Effector memory CD8-positive, alpha-beta T cell (primary cell): ENCODE measurements around the gene MBNL2.
A peak's percentile ranks its signal among the peaks of the same experiment; 100 is the strongest.

Experiments used
- ATAC-seq: fragments of 150-1000 bp; cut with Tn5 transposase; replicated peaks from 2 replicates; pipeline ENCODE4 v1.10.0; 2021; ENCODE audit warnings: mild to moderate bottlenecking, moderate library complexity
- DNase-seq, 3 experiments: peaks; one replicate each; pipeline ENCODE4 v3.0.0; 2021
- H3K27ac Mint-ChIP-seq, 2 donors: one replicate each; pipeline ENCODE4 v1.8.0; 2022; ENCODE audit warnings: mild to moderate bottlenecking in 2 of 2, mixed read lengths in 2 of 2, moderate library complexity in 2 of 2
- H3K27me3 Mint-ChIP-seq, 2 donors: one replicate each; pipeline ENCODE4 v1.8.0; 2022; ENCODE audit warnings: mixed read lengths in 2 of 2
- H3K36me3 Mint-ChIP-seq: one replicate; pipeline ENCODE4 v1.8.0; 2022; ENCODE audit warnings: mild to moderate bottlenecking, moderate library complexity, mixed read lengths; ENCODE audit not compliant: insufficient read depth
- H3K4me1 Mint-ChIP-seq, 2 donors: one replicate each; pipeline ENCODE4 v1.8.0; 2022; ENCODE audit warnings: low read depth in 2 of 2, mixed read lengths in 2 of 2
- H3K4me3 Mint-ChIP-seq, 2 donors: one replicate each; pipeline ENCODE4 v1.8.0; 2022; ENCODE audit warnings: mild to moderate bottlenecking in 2 of 2, mixed read lengths in 2 of 2, moderate library complexity in 2 of 2
- H3K9me3 Mint-ChIP-seq, 2 donors: one replicate each; pipeline ENCODE4 v1.8.0; 2022; ENCODE audit warnings: mixed read lengths in 2 of 2

Gene MBNL2

DNA sequence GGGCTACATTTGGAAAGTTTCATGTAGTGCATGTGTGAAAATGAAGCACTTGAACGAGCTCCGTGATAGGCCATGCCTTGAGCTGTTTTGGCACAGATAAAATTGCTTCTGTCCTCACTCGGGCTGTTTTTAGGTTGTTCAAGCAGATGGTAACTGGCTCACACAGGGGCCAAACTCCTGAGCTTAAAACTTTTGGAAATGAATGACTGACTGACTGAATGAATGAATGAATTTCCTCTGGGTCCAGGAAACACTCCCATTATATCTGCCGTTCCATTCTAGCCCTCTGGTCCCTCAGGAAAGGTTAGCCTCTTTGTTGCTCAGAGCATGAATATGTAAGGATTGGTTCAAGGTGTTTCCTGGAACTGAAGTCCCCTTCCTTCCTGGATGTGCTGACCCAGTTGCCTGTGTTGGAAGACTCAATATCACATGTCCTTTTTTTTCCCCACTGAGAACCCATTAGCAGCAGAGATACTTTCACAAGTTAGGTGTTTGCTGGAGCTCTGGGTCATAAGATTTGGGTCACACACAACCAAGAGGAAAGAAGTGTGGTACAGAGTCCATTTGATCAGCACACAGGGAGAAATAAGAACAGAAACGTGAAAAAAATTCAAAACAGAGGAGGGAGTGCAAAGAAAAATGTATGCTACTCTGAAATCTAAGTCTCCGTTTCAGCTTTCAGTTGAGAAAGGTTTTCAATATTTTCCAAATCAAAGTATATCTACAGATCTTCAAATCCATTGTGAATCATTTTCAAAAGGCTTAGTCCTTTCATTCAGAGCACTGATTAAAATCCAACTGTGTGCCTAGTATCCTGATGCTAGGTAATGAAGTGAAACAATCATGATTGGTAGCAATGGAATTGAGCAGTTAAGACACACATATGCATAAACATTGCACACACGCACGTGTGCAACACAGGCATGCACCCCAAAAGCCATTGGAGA is 18.9 kb downstream of the MBNL2 start:
- ATAC-seq (no peak), DNase-seq (no peak)
- no peak overlapping the region for H3K4me3 Mint-ChIP-seq
- no peaks in the 10 kb centered on the region for H3K9me3 Mint-ChIP-seq
- H3K36me3 Mint-ChIP-seq: peaks cover 13% of the 10 kb centered on the region
- H3K27me3 Mint-ChIP-seq: no peaks in the 10 kb centered on the region
- H3K4me1 Mint-ChIP-seq: peaks cover 56 to 73% of the 10 kb centered on the region in 2 donors
- no peak overlapping the region for H3K27ac Mint-ChIP-seq

- H3K27ac Mint-ChIP-seq: no peak overlapping the region
- peaks cover 50 to 69% of the 10 kb centered on the region in 2 donors for H3K4me1 Mint-ChIP-seq
- H3K4me3 Mint-ChIP-seq: no peak overlapping the region
- DNase-seq: no peak
- H3K9me3 Mint-ChIP-seq: no peaks in the 10 kb centered on the region
- peaks cover 11% of the 10 kb centered on the region for H3K36me3 Mint-ChIP-seq
- H3K27me3 Mint-ChIP-seq: no peaks in the 10 kb centered on the region
- no peak for ATAC-seq
Observed at GRCh38 chr13:97241761-97242160, 19.6 kb downstream of the MBNL2 start.

DNA sequence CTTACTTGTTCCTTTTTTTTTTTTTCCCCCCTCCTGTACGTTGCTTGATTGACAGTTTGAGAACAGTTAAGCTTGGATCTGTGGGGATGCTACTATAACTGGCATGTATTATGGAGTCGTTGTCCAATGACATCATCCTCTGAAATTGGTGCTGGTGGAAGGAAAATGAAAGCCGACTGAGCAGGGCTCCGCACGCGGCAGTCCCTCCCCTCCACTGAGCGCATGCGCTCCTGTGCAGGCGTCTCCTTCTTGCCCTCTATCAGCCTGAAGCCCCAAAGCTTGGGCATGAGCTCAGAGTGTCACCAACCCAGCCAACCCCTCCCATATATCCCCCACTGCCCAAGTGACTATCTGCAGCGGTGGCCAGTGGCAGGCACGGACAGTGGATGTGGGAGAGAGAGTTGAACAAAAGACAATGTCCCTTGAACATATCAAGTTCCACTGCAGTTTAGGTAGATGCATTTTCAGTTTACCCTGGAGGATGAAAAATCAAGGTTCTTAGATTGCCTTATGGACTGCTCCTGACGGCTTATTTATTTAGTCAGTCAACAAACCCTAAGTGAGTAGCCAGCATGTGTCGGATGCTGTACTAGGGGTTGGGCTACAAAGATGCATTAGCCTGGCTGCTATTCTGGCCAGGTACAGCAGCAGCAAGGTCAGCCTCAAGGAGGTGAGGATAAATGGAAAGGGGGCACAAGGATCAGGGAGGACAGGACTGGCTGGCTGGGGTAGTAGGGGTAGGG is 20.8 kb downstream of the MBNL2 start:
- ATAC-seq (no peak), DNase-seq (no peak)
- no peak overlapping the region for H3K4me3 Mint-ChIP-seq
- peaks cover 11% of the 10 kb centered on the region for H3K36me3 Mint-ChIP-seq
- H3K27ac Mint-ChIP-seq: peak overlapping the region; percentile 8 to 49
- no peaks in the 10 kb centered on the region for H3K9me3 Mint-ChIP-seq
- peaks cover 42 to 67% of the 10 kb centered on the region in 2 donors for H3K4me1 Mint-ChIP-seq
- H3K27me3 Mint-ChIP-seq: no peaks in the 10 kb centered on the region

DNA sequence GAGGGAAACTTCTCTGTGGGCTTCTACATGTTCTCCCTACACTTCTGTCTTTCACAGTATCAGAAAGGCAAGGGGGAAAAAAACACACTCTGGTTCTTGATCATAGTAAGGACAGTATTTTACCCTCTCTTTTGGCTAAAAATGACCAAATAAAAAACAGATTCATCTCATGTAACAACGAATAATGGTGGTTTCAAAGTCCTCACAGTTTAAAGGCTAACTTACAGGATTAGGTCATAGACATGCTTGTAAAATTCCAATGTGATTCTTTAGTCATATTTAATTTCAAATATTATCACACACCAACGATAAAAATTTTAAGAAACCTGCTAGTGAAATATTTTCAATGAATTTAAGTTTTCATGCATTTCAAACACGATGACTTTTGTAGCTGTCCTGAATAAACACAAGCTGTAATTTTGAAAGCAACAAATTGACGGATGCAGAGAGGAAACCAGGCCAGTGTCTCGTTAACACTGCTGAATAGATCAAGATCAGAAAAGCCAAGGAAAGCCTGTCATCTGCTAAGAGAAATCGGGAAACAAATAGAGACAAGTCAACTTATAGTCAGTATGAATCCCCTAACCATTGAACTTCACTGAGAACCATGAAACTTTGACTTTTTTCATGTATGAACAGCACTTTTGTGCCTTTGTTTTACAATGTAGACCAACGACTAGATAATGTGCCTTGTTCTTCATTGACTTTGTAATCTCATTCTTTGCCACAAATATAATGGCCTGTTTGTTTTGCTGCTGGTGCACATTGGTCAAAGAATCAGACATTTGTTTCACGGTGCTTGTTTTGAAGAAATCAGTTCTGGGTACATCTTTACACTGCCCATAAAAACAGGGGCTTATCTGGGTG is 22.0 kb downstream of the MBNL2 start:
- Mint-ChIP-seq H3K9me3 (no peaks in the 10 kb centered on the region), H3K4me3 (no peak overlapping the region), H3K36me3 (peaks cover 11% of the 10 kb centered on the region), H3K27ac (no peak overlapping the region), H3K4me1 (peaks cover 30 to 55% of the 10 kb centered on the region in 2 donors), H3K27me3 (no peaks in the 10 kb centered on the region)
- no peak for ATAC-seq
- DNase-seq: no peak

DNA sequence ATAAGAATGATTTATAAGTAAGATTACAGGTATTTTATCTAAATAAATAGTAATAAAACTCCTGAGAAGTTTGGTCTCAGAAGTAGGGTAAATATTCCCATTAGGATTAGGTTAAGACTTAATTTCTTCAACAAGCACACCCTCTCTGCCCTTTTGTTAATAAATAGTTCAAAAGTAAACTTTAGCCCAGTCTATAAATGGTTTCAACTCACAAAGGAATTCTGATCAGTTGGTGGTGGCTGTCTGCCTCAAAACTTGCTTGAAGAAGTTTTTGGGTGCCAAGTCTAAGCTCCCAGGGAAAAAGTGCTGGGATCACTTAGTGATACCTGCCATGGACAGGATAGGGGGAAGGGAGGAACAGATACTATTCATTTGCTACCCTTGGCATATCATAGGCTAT is 22.9 kb downstream of the MBNL2 start:
- no peaks in the 10 kb centered on the region for H3K9me3 Mint-ChIP-seq
- H3K36me3 Mint-ChIP-seq: peaks cover 11% of the 10 kb centered on the region
- no peak overlapping the region for H3K27ac Mint-ChIP-seq
- ATAC-seq (no peak), DNase-seq (no peak)
- H3K4me3 Mint-ChIP-seq: no peak overlapping the region
- peaks cover 28 to 58% of the 10 kb centered on the region in 2 donors for H3K4me1 Mint-ChIP-seq
- H3K27me3 Mint-ChIP-seq: no peaks in the 10 kb centered on the region

DNA sequence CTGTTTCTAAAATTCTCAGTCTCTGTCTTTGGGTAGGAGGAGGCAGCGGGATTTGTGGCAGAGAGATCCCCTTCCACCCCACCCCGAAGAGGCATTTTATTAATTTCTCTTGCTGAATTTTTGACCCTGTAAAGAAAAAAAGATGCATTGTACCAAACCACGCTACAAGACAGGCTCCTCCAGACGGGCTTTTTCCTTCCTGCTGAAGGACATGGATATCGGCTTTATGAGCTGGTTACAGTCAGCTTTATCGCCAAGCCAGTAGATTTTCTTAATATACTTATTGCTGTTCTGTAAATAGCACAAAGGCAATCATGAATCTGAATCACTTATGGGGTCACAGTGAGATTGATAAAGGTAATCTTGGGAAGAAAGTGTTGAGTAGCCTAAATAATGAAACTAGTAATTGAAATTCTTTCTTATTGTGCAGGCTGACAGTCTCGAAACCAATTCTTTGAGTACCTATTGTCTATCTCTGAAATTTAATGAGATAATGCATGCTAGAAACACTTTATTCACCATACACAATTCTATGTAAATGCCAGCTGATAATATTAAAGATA is 24.5 kb downstream of the MBNL2 start:
- Mint-ChIP-seq H3K27ac (no peak overlapping the region), H3K27me3 (no peaks in the 10 kb centered on the region), H3K4me3 (no peak overlapping the region), H3K9me3 (no peaks in the 10 kb centered on the region), H3K36me3 (peaks cover 11% of the 10 kb centered on the region), H3K4me1 (peaks cover 28 to 54% of the 10 kb centered on the region in 2 donors)
- ATAC-seq: no peak
- no peak for DNase-seq

DNA sequence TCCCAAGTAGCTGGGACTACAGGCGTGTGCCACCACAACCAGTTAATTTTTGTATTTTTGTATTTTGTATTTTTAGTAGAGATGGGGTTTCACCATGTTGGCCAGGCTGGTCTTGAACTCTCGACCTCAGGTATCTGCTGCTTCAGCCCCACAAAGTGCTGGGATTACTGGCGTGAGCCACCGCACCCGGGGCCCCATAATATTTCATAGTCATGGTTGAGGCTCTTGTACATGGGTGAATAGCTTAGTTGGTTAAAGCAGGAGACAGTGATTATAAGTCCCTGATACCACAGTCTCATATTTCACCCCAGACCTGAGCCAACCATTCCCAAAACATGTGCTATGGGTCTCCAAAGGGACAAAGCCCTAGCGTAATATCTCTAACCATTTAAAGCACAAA is 26.1 kb downstream of the MBNL2 start:
- Mint-ChIP-seq H3K4me1 (peaks cover 17 to 50% of the 10 kb centered on the region in 2 donors), H3K36me3 (peaks cover 4% of the 10 kb centered on the region), H3K27me3 (no peaks in the 10 kb centered on the region), H3K27ac (no peak overlapping the region), H3K4me3 (no peak overlapping the region), H3K9me3 (no peaks in the 10 kb centered on the region)
- DNase-seq (no peak), ATAC-seq (no peak)

GRCh38 chr13:97249093-97249795 is 27.1 kb downstream of the MBNL2 start:
- Mint-ChIP-seq H3K27ac (no peak overlapping the region), H3K36me3 (peaks cover 3% of the 10 kb centered on the region), H3K4me3 (no peak overlapping the region), H3K9me3 (no peaks in the 10 kb centered on the region), H3K4me1 (peaks cover 11 to 40% of the 10 kb centered on the region in 2 donors), H3K27me3 (no peaks in the 10 kb centered on the region)
- DNase-seq: no peak
- no peak for ATAC-seq

DNA sequence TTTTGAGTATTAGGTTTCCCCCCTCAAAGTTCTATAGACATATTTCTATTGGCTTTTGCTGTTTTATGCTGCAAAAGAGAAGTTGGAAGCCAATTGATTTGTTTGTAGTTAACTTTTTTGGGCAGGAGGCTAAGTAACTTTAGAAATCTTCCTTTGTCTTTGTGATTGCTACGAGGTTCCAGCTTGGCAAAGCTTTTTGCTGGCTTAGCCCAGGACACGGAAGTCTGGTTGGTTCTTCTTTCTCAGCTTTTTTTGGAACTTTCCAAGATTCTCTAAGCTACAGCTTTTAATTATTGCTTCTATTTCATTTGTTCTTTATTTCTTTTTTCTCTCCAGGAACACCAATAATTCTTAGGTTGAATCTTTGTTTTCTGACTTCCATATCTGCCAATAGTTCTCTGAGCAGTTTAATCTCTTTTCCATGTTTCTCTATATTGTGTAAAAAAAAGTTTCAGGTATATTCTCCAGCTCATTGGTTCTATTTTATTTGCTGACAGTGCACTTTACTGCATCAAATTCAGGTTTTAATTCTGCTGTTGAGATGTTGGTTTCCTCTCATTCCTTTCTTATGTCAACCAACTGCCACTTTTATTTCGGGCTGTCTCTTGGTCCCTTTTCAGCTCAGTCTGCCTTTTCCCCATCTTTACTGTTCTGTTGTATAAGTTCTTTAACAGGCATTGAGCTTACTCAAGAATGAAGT is 27.8 kb downstream of the MBNL2 start:
- ATAC-seq: no peak
- Mint-ChIP-seq H3K9me3 (no peaks in the 10 kb centered on the region), H3K36me3 (no peaks in the 10 kb centered on the region), H3K4me3 (peak overlapping the region in 1 of 2 donors; percentile 16), H3K4me1 (peaks cover 12 to 40% of the 10 kb centered on the region in 2 donors), H3K27me3 (no peaks in the 10 kb centered on the region), H3K27ac (peak overlapping the region; percentile 2 to 54)
- no peak for DNase-seq

- Mint-ChIP-seq H3K4me1 (peaks cover 17 to 41% of the 10 kb centered on the region in 2 donors), H3K27me3 (no peaks in the 10 kb centered on the region), H3K9me3 (no peaks in the 10 kb centered on the region), H3K4me3 (peak overlapping the region in 1 of 2 donors; percentile 16), H3K27ac (peak overlapping the region; percentile 2 to 54), H3K36me3 (no peaks in the 10 kb centered on the region)
- DNase-seq (no peak), ATAC-seq (no peak)
Observed at GRCh38 chr13:97250560-97250959, 28.4 kb downstream of the MBNL2 start.

DNA sequence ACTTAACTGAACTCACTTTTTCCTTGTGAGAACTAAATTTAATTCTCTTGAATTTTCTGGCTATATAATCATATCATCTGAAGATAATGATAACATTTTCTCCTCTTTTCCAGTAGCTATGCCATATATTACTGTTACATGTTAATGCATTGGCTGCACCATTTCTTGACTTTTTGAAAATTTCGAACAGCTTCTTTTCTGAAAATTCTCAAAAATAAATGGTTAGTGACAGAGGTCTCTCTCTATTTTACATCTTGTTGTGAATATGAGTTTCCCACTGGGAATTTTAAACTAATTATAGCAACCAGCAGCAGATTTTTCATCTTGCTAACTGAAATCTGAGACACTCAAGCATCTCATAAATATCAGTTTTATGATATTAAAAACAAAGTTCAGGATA is 30.6 kb downstream of the MBNL2 start:
- Mint-ChIP-seq H3K4me3 (no peak overlapping the region), H3K36me3 (peaks cover 2% of the 10 kb centered on the region), H3K9me3 (no peaks in the 10 kb centered on the region), H3K4me1 (peaks cover 31 to 49% of the 10 kb centered on the region in 2 donors), H3K27me3 (no peaks in the 10 kb centered on the region), H3K27ac (no peak overlapping the region)
- no peak for DNase-seq
- no peak for ATAC-seq
